B cell (primary cell): ENCODE data around the gene CRYBG3. TPM values are rescaled to one million over a fixed set of nuclear protein-coding genes. Genes with fewer than 3 reads are reported as not detected.

Experiments used
- ATAC-seq: fragments of 200-7000 bp; cut with Tn5 transposase; one replicate; pipeline ENCODE4 v1.10.0; 2021; ENCODE audit warnings: low read depth, mild to moderate bottlenecking, moderate number of reproducible peaks, moderate library complexity
- CTCF ChIA-PET: fragments of 350-600 bp; sonication (Branson Sonifier 250); formaldehyde crosslinking; loops from one replicate; lab custom pipeline; 2021; ENCODE audit warnings: antibody characterized with exemption, inconsistent platforms; lab: Charles Lee
- POLR2A ChIA-PET: fragments of 350-600 bp; sonication (Branson Sonifier 250); formaldehyde crosslinking; loops from one replicate; lab custom pipeline; 2021; ENCODE audit warnings: antibody characterized with exemption; lab: Charles Lee
- DNase-seq: peaks from one replicate; pipeline ENCODE4 v3.0.0; 2013
- H2AFZ ChIP-seq: 2 replicates; pipeline ENCODE4 v1.6.1; 2012; ENCODE audit warnings: mild to moderate bottlenecking, low read depth, low read length; ENCODE audit not compliant: insufficient read depth, poor library complexity, severe bottlenecking
- H3K27ac ChIP-seq, 2 donors: 1 replicate in 1 of 2; 2 replicates in 1 of 2; pipeline ENCODE4 v1.5.1; 2012 to 2013; ENCODE audit warnings: low read length in 2 of 2, mild to moderate bottlenecking in 2 of 2, moderate library complexity in 1 of 2
- H3K27me3 ChIP-seq, 4 experiments: fragments of 200-600 bp in 1 of 4; sonication (generic) in 1 of 4; replicated peaks in 1 of 4; 1 replicate in 2 of 4; 2 replicates in 2 of 4; pipeline versions ENCODE4 v1.6.1 to v1.7.0; 2013 to 2016; ENCODE audit warnings: low read length in 3 of 4, mild to moderate bottlenecking in 2 of 4, mixed read lengths in 1 of 4, moderate library complexity in 1 of 4; ENCODE audit not compliant: insufficient read depth in 4 of 4, control insufficient read depth in 3 of 4; ENCODE audit errors: control extremely low read depth in 1 of 4
- H3K36me3 ChIP-seq, 2 experiments: replicated peaks in 1 of 2; 1 replicate in 1 of 2; 2 replicates in 1 of 2; pipeline versions ENCODE4 v1.6.1 to v1.7.1; 2013; ENCODE audit warnings: low read length in 1 of 2; ENCODE audit not compliant: insufficient read depth in 2 of 2, control insufficient read depth in 1 of 2; ENCODE audit errors: control extremely low read depth in 1 of 2, extremely low read depth in 1 of 2
- H3K4me1 ChIP-seq, 2 donors: fragments of 200-600 bp in 1 of 2; sonication (generic) in 1 of 2; 1 replicate in 1 of 2; 2 replicates in 1 of 2; pipeline versions ENCODE4 v1.5.1 to v1.6.1; 2013 to 2017; ENCODE audit warnings: low read length in 2 of 2; ENCODE audit not compliant: control insufficient read depth in 2 of 2, insufficient read depth in 2 of 2
- H3K4me2 ChIP-seq: replicated peaks from 2 replicates; pipeline ENCODE3; 2012; ENCODE audit warnings: mild to moderate bottlenecking, low read depth, low read length; ENCODE audit not compliant: poor library complexity, severe bottlenecking
- H3K4me3 ChIP-seq, 5 experiments: fragments of 200-600 bp in 1 of 5; sonication (generic) in 1 of 5; 1 replicate in 3 of 5; 2 replicates in 2 of 5; pipeline versions ENCODE4 v1.5.1 to v1.7.0; 2011 to 2016; ENCODE audit warnings: low read length in 4 of 5, mild to moderate bottlenecking in 4 of 5, low read depth in 2 of 5, control low read depth in 1 of 5, moderate library complexity in 1 of 5; ENCODE audit not compliant: insufficient read depth in 1 of 5; ENCODE audit errors: control extremely low read depth in 1 of 5, extremely low read depth in 1 of 5
- H3K79me2 ChIP-seq: fragments of 200-600 bp; sonication (generic); one replicate; pipeline ENCODE4 v1.6.0; 2016; ENCODE audit warnings: low read length; ENCODE audit not compliant: control insufficient read depth, insufficient read depth
- H3K9ac ChIP-seq: fragments of 200-600 bp; sonication (generic); 2 replicates; pipeline ENCODE4 v1.6.1; 2017; ENCODE audit warnings: mild to moderate bottlenecking, low read length, moderate library complexity
- H3K9me3 ChIP-seq, 3 donors: one replicate each; pipeline versions ENCODE4 v1.6.1 to v1.7.1; 2013; ENCODE audit warnings: low read length in 2 of 3; ENCODE audit not compliant: control insufficient read depth in 2 of 3, insufficient read depth in 1 of 3; ENCODE audit errors: control extremely low read depth in 1 of 3
- H4K20me1 ChIP-seq: 2 replicates; pipeline ENCODE4 v1.6.0; 2012; ENCODE audit warnings: mild to moderate bottlenecking, low read length; ENCODE audit not compliant: insufficient read depth, control insufficient read depth, poor library complexity, severe bottlenecking
- H3K27ac Mint-ChIP-seq: one replicate; pipeline ENCODE4 v1.8.0; 2021; ENCODE audit warnings: mixed read lengths
- H3K27me3 Mint-ChIP-seq: one replicate; pipeline ENCODE4 v1.8.0; 2021; ENCODE audit warnings: mixed read lengths
- H3K4me1 Mint-ChIP-seq: one replicate; pipeline ENCODE4 v1.8.0; 2021; ENCODE audit warnings: mixed read lengths
- H3K4me3 Mint-ChIP-seq: one replicate; pipeline ENCODE4 v1.8.0; 2021; ENCODE audit warnings: mixed read lengths
- H3K9me3 Mint-ChIP-seq: one replicate; pipeline ENCODE4 v1.8.0; 2022; ENCODE audit warnings: mixed read lengths; ENCODE audit not compliant: insufficient read depth
- CTCF ChIP-seq: fragments of 200-600 bp; IDR thresholded peaks from one replicate; pipeline ENCODE4 v1.8.0; 2022; ENCODE audit warnings: antibody characterized with exemption, mild to moderate bottlenecking
- EZH2 ChIP-seq: IDR thresholded peaks from 2 replicates; pipeline ENCODE4 v1.6.1; 2012; ENCODE audit warnings: borderline replicate concordance, low read depth, mild to moderate bottlenecking, moderate library complexity, low read length; ENCODE audit not compliant: insufficient read depth, poor library complexity, severe bottlenecking
- whole genome bisulfite sequencing: methylation state at CpG from one replicate; pipeline ENCODE4 v1.1.5; 2013; ENCODE audit warnings: missing lambda C conversion rate; ENCODE audit not compliant: insufficient coverage; 5-methylcytosine and 5-hydroxymethylcytosine counted together
- intact Hi-C: fragments of 100-400 bp; cut with micrococcal nuclease; formaldehyde crosslinking; loops from one replicate; pipeline ENCODE4 v1.10.0; 2022
- polyA plus RNA-seq: library from polyadenylated mRNA; depleted of rRNA; stranded (reverse); fragments of >200 nt; gene quantifications from 2 replicates; pipeline ENCODE4 v1.2.3, GENCODE V29; 2012
- total RNA-seq, 2 donors: library from RNA; stranded (reverse); fragments of 120-200 nt in 1 of 2; gene quantifications; 1 replicate in 1 of 2; 2 replicates in 1 of 2; pipeline versions ENCODE4 v1.2.3 to v1.2.4, GENCODE V29; 2013 to 2022

The CRYBG3 gene
- total and polyA plus RNA-seq, 2 donors (not counting 1 experiment from before 2014, with no cell fraction given), result 2.2 to 3.0 TPM

GRCh38 chr3:97880267-97880666 lies 58.5 kb downstream of the CRYBG3 start:
- no peak for TF ChIP-seq CTCF
- no peak for TF ChIP-seq EZH2
- no peaks in the 10 kb centered on the region for H3K79me2 ChIP-seq
- Mint-ChIP-seq H3K9me3 (no peaks in the 10 kb centered on the region), H3K4me3 (no peak overlapping the region), H3K27ac (no peak overlapping the region), H3K4me1 (no peaks in the 10 kb centered on the region), H3K27me3 (peaks cover 8% of the 10 kb centered on the region)
- H3K4me2 ChIP-seq, result no peak overlapping the region
- ChIA-PET POLR2A (no interaction called here), CTCF (no interaction called here)
- no peaks in the 10 kb centered on the region for H3K9me3 ChIP-seq
- H4K20me1 ChIP-seq, result no peaks in the 10 kb centered on the region
- intact Hi-C loops, result no loop called here
- H3K27me3 ChIP-seq, result no peaks in the 10 kb centered on the region
- no peak overlapping the region for H3K4me3 ChIP-seq
- H2AFZ ChIP-seq, result no peak overlapping the region
- H3K36me3 ChIP-seq, result no peaks in the 10 kb centered on the region
- no peak overlapping the region for H3K27ac ChIP-seq
- ATAC-seq (no peak), DNase-seq (no peak)
- H3K4me1 ChIP-seq, result no peaks in the 10 kb centered on the region
- no peak overlapping the region for H3K9ac ChIP-seq

DNA sequence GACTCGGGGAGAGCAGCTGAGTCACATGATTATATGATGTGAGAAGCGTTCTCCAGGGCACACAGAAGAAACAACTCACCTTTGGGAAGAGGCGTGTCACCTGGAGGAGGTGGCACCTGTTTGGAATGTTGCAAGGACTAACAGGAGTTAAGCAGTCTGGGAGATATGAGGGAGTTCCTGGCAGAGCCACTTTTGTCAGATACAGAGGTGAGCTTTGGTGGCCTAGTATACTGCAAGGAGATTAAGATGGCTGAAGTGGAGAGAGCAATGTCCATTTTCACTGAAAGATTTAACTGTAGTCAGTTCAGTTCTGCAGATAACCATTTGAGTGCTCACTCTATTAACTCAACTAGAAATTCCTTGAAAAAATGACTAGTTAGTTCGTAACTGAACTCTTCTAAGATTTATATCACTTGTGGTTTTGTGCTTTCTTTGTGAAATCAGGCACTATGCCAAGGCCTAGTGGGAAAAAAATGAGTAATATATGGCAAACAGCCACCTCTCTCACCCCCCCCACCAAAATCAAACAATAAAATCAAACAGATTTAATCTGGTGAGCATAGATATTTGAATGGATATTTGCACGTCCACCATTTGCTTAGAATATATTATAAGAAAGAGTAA lies 61.3 kb downstream of the CRYBG3 start:
- Histone ChIP-seq H3K79me2 (no peaks in the 10 kb centered on the region), H2AFZ (no peak overlapping the region), H3K4me2 (no peak overlapping the region), H3K27me3 (no peaks in the 10 kb centered on the region), H3K4me1 (no peaks in the 10 kb centered on the region), H3K36me3 (peaks cover 0 to 3% of the 10 kb centered on the region in 2 experiments), H3K9me3 (no peaks in the 10 kb centered on the region), H3K4me3 (no peak overlapping the region), H3K27ac (no peak overlapping the region), H4K20me1 (no peaks in the 10 kb centered on the region), H3K9ac (no peak overlapping the region)
- intact Hi-C loops, result no loop called here
- WGBS, result 46% methylated on average over 4 of the region's 5 CpGs
- ChIA-PET POLR2A (no interaction called here), CTCF (no interaction called here)
- no peak for DNase-seq
- H3K27me3 Mint-ChIP-seq, result no peaks in the 10 kb centered on the region
- no peak overlapping the region for H3K4me3 Mint-ChIP-seq
- no peaks in the 10 kb centered on the region for H3K4me1 Mint-ChIP-seq
- no peaks in the 10 kb centered on the region for H3K9me3 Mint-ChIP-seq
- TF ChIP-seq CTCF, result no peak
- TF ChIP-seq EZH2, result no peak
- ATAC-seq, result no peak
- H3K27ac Mint-ChIP-seq, result no peak overlapping the region
